GM20000 (cell line): ENCODE measurements around the gene ACTL9.

Experiments used
- DNase-seq: peaks from one replicate; pipeline ENCODE4 v3.0.0; 2012; ENCODE audit warnings: low spot score
- CTCF ChIP-seq: IDR thresholded peaks from 2 replicates; pipeline ENCODE4 v1.5.1; 2012; ENCODE audit warnings: mild to moderate bottlenecking, control low read depth; ENCODE audit errors: extremely low read depth, missing control alignments

The ACTL9 gene

GRCh38 chr19:8682472-8682871 is 16.1 kb downstream of the ACTL9 start:
- TF ChIP-seq CTCF = no peak
- no peak for DNase-seq

GRCh38 chr19:8681345-8682029 is 17.1 kb downstream of the ACTL9 start:
- TF ChIP-seq CTCF = no peak
- no peak for DNase-seq

GRCh38 chr19:8680676-8681344 is 17.8 kb downstream of the ACTL9 start:
- TF ChIP-seq CTCF = no peak
- no peak for DNase-seq

- TF ChIP-seq CTCF = no peak
- no peak for DNase-seq
Measured at GRCh38 chr19:8678244-8678807, 20.3 kb downstream of the ACTL9 start.

GRCh38 chr19:8675066-8675465 is 23.5 kb downstream of the ACTL9 start:
- TF ChIP-seq CTCF = no peak

GRCh38 chr19:8673276-8673891 is 25.2 kb downstream of the ACTL9 start:
- DNase-seq = no peak
- no peak for TF ChIP-seq CTCF

More at GRCh38 chr19:8675066-8675465, 23.5 kb downstream of the ACTL9 start:
- no peak for DNase-seq
